GM12873 (cell line): ENCODE data around the gene STMN1.

Source experiments
- TF ChIP-seq, protein P1 (sequence below): IDR thresholded peaks from 2 replicates; pipeline ENCODE4 v1.5.1; 2012; ENCODE audit warnings: low read depth, mild to moderate bottlenecking, moderate library complexity, low read length, control low read depth; ENCODE audit not compliant: insufficient read depth; ENCODE audit errors: missing control alignments

Gene STMN1

GRCh38 chr1:25871704-25872494, 34.3 kb downstream of the STMN1 start:
- TF ChIP-seq, protein P1, sequence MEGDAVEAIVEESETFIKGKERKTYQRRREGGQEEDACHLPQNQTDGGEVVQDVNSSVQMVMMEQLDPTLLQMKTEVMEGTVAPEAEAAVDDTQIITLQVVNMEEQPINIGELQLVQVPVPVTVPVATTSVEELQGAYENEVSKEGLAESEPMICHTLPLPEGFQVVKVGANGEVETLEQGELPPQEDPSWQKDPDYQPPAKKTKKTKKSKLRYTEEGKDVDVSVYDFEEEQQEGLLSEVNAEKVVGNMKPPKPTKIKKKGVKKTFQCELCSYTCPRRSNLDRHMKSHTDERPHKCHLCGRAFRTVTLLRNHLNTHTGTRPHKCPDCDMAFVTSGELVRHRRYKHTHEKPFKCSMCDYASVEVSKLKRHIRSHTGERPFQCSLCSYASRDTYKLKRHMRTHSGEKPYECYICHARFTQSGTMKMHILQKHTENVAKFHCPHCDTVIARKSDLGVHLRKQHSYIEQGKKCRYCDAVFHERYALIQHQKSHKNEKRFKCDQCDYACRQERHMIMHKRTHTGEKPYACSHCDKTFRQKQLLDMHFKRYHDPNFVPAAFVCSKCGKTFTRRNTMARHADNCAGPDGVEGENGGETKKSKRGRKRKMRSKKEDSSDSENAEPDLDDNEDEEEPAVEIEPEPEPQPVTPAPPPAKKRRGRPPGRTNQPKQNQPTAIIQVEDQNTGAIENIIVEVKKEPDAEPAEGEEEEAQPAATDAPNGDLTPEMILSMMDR = no peak

GRCh38 chr1:25871086-25871703, 35.0 kb downstream of the STMN1 start:
- TF ChIP-seq, protein P1 = no peak

DNA sequence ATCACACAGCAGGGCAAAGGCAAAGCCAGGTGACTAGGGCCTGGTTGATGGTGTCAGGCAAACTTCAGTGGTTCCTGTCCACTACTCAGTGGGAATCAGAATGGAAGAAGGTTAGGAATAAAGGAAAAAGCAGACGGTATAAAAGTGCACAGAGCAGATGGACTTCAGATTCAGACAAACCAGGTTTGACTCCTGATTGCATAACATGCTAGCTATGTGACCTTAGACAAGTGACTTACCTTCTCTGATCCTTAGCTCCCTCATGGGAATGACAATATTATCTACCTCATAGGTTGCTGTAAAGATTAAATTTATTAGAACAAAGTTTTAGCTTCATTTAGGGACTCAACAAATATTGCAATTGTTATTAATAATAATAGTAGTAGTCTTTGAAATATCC, 35.6 kb downstream of the STMN1 start:
- TF ChIP-seq, protein P1 = no peak

DNA sequence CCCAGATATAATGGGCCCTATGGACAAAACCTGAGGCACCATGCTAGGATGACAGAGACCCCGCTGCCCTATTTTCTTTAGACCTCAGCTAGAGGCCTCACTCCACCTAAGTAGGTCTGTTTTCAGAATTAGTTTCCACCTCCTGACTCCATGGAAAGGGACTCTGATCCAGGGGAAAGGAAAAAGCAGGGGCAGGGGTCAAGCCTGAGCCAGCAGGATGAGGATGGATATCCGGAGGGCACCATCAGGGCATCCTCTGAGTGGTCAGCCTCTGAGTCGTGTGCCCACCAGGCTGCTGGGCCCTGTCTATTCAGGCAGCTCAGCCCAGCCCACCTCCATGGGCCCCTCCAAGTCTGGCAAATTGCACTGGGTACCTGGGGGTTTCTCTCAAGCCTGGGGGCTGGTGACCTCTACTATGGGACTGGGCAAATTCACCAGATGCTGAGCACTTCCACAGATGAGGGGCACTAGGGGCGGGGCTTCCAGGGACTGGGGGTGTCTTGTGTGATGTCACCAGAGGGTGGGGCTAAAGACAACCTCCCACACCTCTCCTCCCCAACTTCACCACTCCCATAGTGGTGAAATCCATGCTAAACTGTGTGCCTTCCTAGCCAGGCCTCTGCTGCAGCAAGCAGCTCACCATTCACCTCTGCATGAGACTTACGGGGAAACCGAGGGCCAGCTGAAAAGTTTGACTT, 36.2 kb downstream of the STMN1 start:
- TF ChIP-seq, protein P1 = no peak

GRCh38 chr1:25867210-25867991, 38.8 kb downstream of the STMN1 start:
- TF ChIP-seq, protein P1 = no peak

GRCh38 chr1:25866288-25866687, 39.9 kb downstream of the STMN1 start:
- TF ChIP-seq, protein P1 = no peak
